Keratinocyte (primary cell): Measurements from ENCODE around the gene STEAP2. TPM values are rescaled to one million over a fixed set of nuclear protein-coding genes. Genes with fewer than 3 reads are reported as not detected.

Source experiments
- DNase-seq: peaks from one replicate; pipeline ENCODE4 v3.0.0-alpha.2; 2011; ENCODE audit warnings: low read depth, missing footprints, low spot score
- FAIRE-seq: peaks from 2 replicates; lab custom pipeline; 2011; peaks lifted over from hg19 to GRCh38; lab: Jason Lieb, UNC
- H2AFZ ChIP-seq: 2 replicates; pipeline ENCODE4 v1.6.0; 2012; ENCODE audit warnings: low read length, control low read depth, inconsistent platforms; ENCODE audit not compliant: control insufficient read depth
- H3K27ac ChIP-seq: 2 replicates; pipeline ENCODE4 v1.5.1; 2011; ENCODE audit warnings: low read length; ENCODE audit not compliant: control insufficient read depth, insufficient read depth
- H3K27me3 ChIP-seq: 3 replicates; pipeline ENCODE4 v1.6.0; 2011; ENCODE audit warnings: low read length; ENCODE audit not compliant: control insufficient read depth, insufficient read depth; ENCODE audit errors: extremely low read depth
- H3K36me3 ChIP-seq, 2 experiments: 2 replicates in 1 of 2; 3 replicates in 1 of 2; pipeline ENCODE4 v1.5.1; 2011; ENCODE audit warnings: low read length in 2 of 2, mild to moderate bottlenecking in 1 of 2; ENCODE audit not compliant: control insufficient read depth in 2 of 2, insufficient read depth in 2 of 2; ENCODE audit errors: extremely low read depth in 1 of 2
- H3K4me1 ChIP-seq: 3 replicates; pipeline ENCODE4 v1.5.1; 2011; ENCODE audit warnings: low read length; ENCODE audit not compliant: control insufficient read depth, insufficient read depth; ENCODE audit errors: extremely low read depth
- H3K4me2 ChIP-seq: 3 replicates; pipeline ENCODE4 v1.6.0; 2011; ENCODE audit warnings: low read depth, low read length; ENCODE audit not compliant: control insufficient read depth, insufficient read depth; ENCODE audit errors: extremely low read depth
- H3K4me3 ChIP-seq, 3 experiments: fragments of 200-600 bp in 1 of 3; sonication (generic) in 1 of 3; 2 replicates in 2 of 3; 3 replicates in 1 of 3; pipeline ENCODE4 v1.5.1; 2011 to 2016; ENCODE audit warnings: low read length in 3 of 3, mild to moderate bottlenecking in 3 of 3, control low read depth in 2 of 3, inconsistent platforms in 1 of 3, low read depth in 1 of 3, mixed read lengths in 1 of 3, mixed run types in 1 of 3, moderate library complexity in 1 of 3; ENCODE audit not compliant: control insufficient read depth in 2 of 3, insufficient read depth in 2 of 3; ENCODE audit errors: extremely low read depth in 1 of 3
- H3K79me2 ChIP-seq: 2 replicates; pipeline ENCODE4 v1.6.0; 2012; ENCODE audit warnings: low read length; ENCODE audit not compliant: control insufficient read depth, insufficient read depth
- H3K9ac ChIP-seq: 3 replicates; pipeline ENCODE4 v1.6.0; 2011; ENCODE audit warnings: low read length; ENCODE audit not compliant: control insufficient read depth, insufficient read depth; ENCODE audit errors: extremely low read depth
- H3K9me1 ChIP-seq: 3 replicates; pipeline ENCODE4 v1.6.0; 2011; ENCODE audit warnings: low read length; ENCODE audit not compliant: control insufficient read depth, insufficient read depth; ENCODE audit errors: extremely low read depth
- H3K9me3 ChIP-seq: 2 replicates; pipeline ENCODE4 v1.5.1; 2012; ENCODE audit warnings: low read depth, low read length; ENCODE audit not compliant: control insufficient read depth
- H4K20me1 ChIP-seq: 3 replicates; pipeline ENCODE4 v1.6.0; 2011; ENCODE audit warnings: low read length; ENCODE audit not compliant: control insufficient read depth, insufficient read depth; ENCODE audit errors: extremely low read depth
- EZH2 ChIP-seq: IDR thresholded peaks from one replicate; pipeline ENCODE4 v1.6.1; 2012; ENCODE audit warnings: inconsistent platforms, mild to moderate bottlenecking, low read length, moderate library complexity
- dilution Hi-C: fragments of 300-500 bp; cut with MboI; formaldehyde crosslinking; loops from one replicate; pipeline ENCODE4 v1.7.0; 2020; ENCODE audit warnings: low sequenced_read_pairs; ENCODE audit not compliant: extremely low pct_ligation_motif_present
- polyA plus RNA-seq, 5 experiments: library from polyadenylated mRNA; depleted of rRNA in 3 of 5; stranded (reverse) in 3 of 5; stranded (forward) in 1 of 5; unstranded in 1 of 5; fragments of >200 nt; gene quantifications; 1 replicate in 1 of 5; 2 replicates in 3 of 5; 3 replicates in 1 of 5; pipeline versions ENCODE4 v1.2.1 to v1.2.3, GENCODE V29; 2011 to 2012; ENCODE audit warnings: missing spikeins in 2 of 5, low read depth in 1 of 5, low replicate concordance in 1 of 5
- TF ChIP-seq, protein P1 (sequence below), 3 experiments: IDR thresholded peaks in 1 of 3; conservative IDR thresholded peaks in 1 of 3; optimal IDR thresholded peaks in 1 of 3; 2 replicates in 2 of 3; 3 replicates in 1 of 3; pipeline versions ENCODE3 to v1.5.1; 2011; ENCODE audit warnings: low read length in 3 of 3, mild to moderate bottlenecking in 3 of 3, moderate library complexity in 2 of 3, control low read depth in 1 of 3, inconsistent platforms in 1 of 3; ENCODE audit not compliant: insufficient read depth in 2 of 3; ENCODE audit errors: extremely low read depth in 1 of 3

STEAP2 gene
- polyA plus RNA-seq, 1 donor (not counting 4 experiments of a cell fraction or from before 2014, with no cell fraction given), result 3.9 TPM

DNA sequence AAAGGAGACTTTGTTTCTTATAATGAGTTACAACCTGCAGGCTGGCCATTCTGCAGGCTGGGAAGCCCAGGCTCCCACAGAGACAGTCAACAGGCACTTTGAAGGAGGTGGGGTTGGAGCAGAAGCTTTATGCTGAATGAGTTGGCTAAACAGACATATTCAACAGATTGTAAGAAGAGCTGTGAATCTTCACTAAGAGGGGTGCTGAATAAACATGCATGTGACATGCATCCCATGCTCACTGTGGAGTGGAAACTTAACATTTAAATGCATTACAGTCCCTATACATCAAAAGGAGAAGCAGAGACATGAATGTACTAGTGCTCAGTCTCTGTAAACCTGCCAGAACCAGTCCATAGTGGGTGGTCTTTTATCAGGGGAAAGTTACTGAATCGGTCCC, 32.0 kb downstream of the STEAP2 start:
- Histone ChIP-seq H3K79me2 (no peaks in the 10 kb centered on the region), H2AFZ (no peak overlapping the region), H3K9me3 (no peaks in the 10 kb centered on the region), H3K4me3 (no peak overlapping the region), H3K9ac (no peak overlapping the region), H3K4me2 (no peak overlapping the region), H3K36me3 (no peaks in the 10 kb centered on the region), H3K27ac (no peak overlapping the region), H3K27me3 (no peaks in the 10 kb centered on the region), H3K9me1 (no peaks in the 10 kb centered on the region), H4K20me1 (no peaks in the 10 kb centered on the region), H3K4me1 (peaks cover 6% of the 10 kb centered on the region)
- FAIRE-seq (no peak), DNase-seq (no peak)
- dilution Hi-C loops, result no loop called here
- TF ChIP-seq EZH2, result no peak
- TF ChIP-seq, protein P1, sequence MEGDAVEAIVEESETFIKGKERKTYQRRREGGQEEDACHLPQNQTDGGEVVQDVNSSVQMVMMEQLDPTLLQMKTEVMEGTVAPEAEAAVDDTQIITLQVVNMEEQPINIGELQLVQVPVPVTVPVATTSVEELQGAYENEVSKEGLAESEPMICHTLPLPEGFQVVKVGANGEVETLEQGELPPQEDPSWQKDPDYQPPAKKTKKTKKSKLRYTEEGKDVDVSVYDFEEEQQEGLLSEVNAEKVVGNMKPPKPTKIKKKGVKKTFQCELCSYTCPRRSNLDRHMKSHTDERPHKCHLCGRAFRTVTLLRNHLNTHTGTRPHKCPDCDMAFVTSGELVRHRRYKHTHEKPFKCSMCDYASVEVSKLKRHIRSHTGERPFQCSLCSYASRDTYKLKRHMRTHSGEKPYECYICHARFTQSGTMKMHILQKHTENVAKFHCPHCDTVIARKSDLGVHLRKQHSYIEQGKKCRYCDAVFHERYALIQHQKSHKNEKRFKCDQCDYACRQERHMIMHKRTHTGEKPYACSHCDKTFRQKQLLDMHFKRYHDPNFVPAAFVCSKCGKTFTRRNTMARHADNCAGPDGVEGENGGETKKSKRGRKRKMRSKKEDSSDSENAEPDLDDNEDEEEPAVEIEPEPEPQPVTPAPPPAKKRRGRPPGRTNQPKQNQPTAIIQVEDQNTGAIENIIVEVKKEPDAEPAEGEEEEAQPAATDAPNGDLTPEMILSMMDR (optimal IDR thresholded peaks at IDR 0.05 in 1 of 3, IDR thresholded peaks at IDR 0.05 in 1 of 3, conservative IDR thresholded peaks at IDR 0.05 in 1 of 3; ENCODE audit: extremely low read depth in 1 of 3, insufficient read depth in 2 of 3, low read length in 3 of 3), result no peak

DNA sequence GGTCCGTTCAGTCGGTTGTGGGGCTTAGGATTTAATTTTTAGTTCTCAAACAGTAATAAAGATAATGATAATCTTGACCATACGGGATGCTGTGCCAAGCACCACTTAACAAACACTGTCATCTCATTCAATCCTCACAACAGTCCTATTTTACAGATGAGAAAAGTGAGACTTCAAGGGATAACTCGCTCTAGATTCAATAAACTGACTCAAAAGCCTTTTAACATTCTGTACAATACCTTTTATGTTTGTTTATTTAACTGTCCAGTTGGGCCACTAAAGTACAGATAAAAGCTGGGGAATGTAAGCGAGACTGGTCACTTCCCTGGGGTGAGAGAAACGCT, 33.0 kb downstream of the STEAP2 start:
- H3K4me3 ChIP-seq, result peak overlapping the region; percentile 80 to 92 (median 91)
- no peak for DNase-seq
- H3K27ac ChIP-seq, result no peak overlapping the region
- no peaks in the 10 kb centered on the region for H3K27me3 ChIP-seq
- H3K9me3 ChIP-seq, result no peaks in the 10 kb centered on the region
- H3K9me1 ChIP-seq, result no peaks in the 10 kb centered on the region
- no peaks in the 10 kb centered on the region for H3K36me3 ChIP-seq
- FAIRE-seq, result no peak
- H3K4me2 ChIP-seq, result peak overlapping the region; percentile 92
- no peaks in the 10 kb centered on the region for H3K79me2 ChIP-seq
- TF ChIP-seq, protein P1 (optimal IDR thresholded peaks at IDR 0.05 in 1 of 3, IDR thresholded peaks at IDR 0.05 in 1 of 3, conservative IDR thresholded peaks at IDR 0.05 in 1 of 3; ENCODE audit: extremely low read depth in 1 of 3, insufficient read depth in 2 of 3, low read length in 3 of 3), result no peak
- no peak for TF ChIP-seq EZH2
- H3K9ac ChIP-seq, result peak overlapping the region; percentile 76
- H3K4me1 ChIP-seq, result peaks cover 6% of the 10 kb centered on the region
- H2AFZ ChIP-seq, result peak overlapping the region; percentile 100
- dilution Hi-C loops, result no loop called here
- H4K20me1 ChIP-seq, result no peaks in the 10 kb centered on the region
